Loucy (cell line): ENCODE data around the gene FRMD5.

Source experiments
- H2AFZ ChIP-seq: fragments of 200-600 bp; sonication (generic); 2 replicates; pipeline ENCODE4 v1.6.0; 2016; ENCODE audit warnings: antibody characterized with exemption, mild to moderate bottlenecking, low read length, moderate library complexity
- H3F3A ChIP-seq: fragments of 200-600 bp; 2 replicates; pipeline ENCODE4 v1.6.0; 2016; ENCODE audit warnings: antibody characterized with exemption, low read depth, mild to moderate bottlenecking
- H3K27me3 ChIP-seq: fragments of 200-600 bp; sonication (generic); 2 replicates; pipeline ENCODE4 v1.6.1; 2014; ENCODE audit warnings: low read length, mild to moderate bottlenecking; ENCODE audit not compliant: insufficient read depth, poor library complexity, severe bottlenecking
- H3K36me3 ChIP-seq: fragments of 200-600 bp; sonication (generic); 2 replicates; pipeline ENCODE4 v1.6.1; 2016; ENCODE audit warnings: low read length; ENCODE audit not compliant: insufficient read depth
- H3K4me1 ChIP-seq: fragments of 200-600 bp; sonication (generic); 2 replicates; pipeline ENCODE4 v1.5.1; 2014; ENCODE audit warnings: low read length, mild to moderate bottlenecking; ENCODE audit not compliant: insufficient read depth, poor library complexity, severe bottlenecking
- H3K4me2 ChIP-seq: fragments of 200-600 bp; sonication (generic); 2 replicates; pipeline ENCODE4 v1.6.0; 2014; ENCODE audit warnings: antibody characterized with exemption, low read length, low read depth, mild to moderate bottlenecking; ENCODE audit not compliant: poor library complexity, severe bottlenecking
- H3K4me3 ChIP-seq: fragments of 200-600 bp; sonication (generic); 2 replicates; pipeline ENCODE4 v1.5.1; 2014; ENCODE audit warnings: low read length, mild to moderate bottlenecking, mixed read lengths; ENCODE audit not compliant: poor library complexity, severe bottlenecking
- H3K79me2 ChIP-seq: fragments of 200-600 bp; sonication (generic); 2 replicates; pipeline ENCODE4 v1.6.1; 2014; ENCODE audit warnings: low read length; ENCODE audit not compliant: insufficient read depth
- H3K9ac ChIP-seq: fragments of 200-600 bp; sonication (generic); 2 replicates; pipeline ENCODE4 v1.6.0; 2014; ENCODE audit warnings: mild to moderate bottlenecking, low read depth, low read length, moderate library complexity; ENCODE audit not compliant: poor library complexity, severe bottlenecking
- H3K9me2 ChIP-seq: fragments of 200-600 bp; sonication (generic); replicated peaks from 2 replicates; pipeline ENCODE4 v1.6.1; 2016; ENCODE audit warnings: low read depth, low read length, mixed read lengths
- H3K9me3 ChIP-seq: fragments of 200-600 bp; sonication (generic); 2 replicates; pipeline ENCODE4 v1.6.1; 2014; ENCODE audit warnings: mild to moderate bottlenecking, antibody characterized with exemption, low read length, low read depth; ENCODE audit not compliant: insufficient read depth
- H4K20me1 ChIP-seq: fragments of 200-600 bp; sonication (generic); 2 replicates; pipeline ENCODE4 v1.6.0; 2014; ENCODE audit warnings: antibody characterized with exemption, low read length, mild to moderate bottlenecking; ENCODE audit not compliant: insufficient read depth, poor library complexity, severe bottlenecking
- EZH2phosphoT487 ChIP-seq: fragments of 200-600 bp; IDR thresholded peaks from 2 replicates; pipeline ENCODE4 v1.6.1; 2018; ENCODE audit warnings: antibody characterized with exemption, mild to moderate bottlenecking, moderate library complexity, borderline replicate concordance
- TF ChIP-seq, protein P1 (sequence below): fragments of 200-600 bp; sonication (generic); conservative IDR thresholded peaks from 2 replicates; pipeline ENCODE4 v1.5.1; 2014; ENCODE audit warnings: mild to moderate bottlenecking, antibody characterized with exemption, low read length

Gene FRMD5

DNA sequence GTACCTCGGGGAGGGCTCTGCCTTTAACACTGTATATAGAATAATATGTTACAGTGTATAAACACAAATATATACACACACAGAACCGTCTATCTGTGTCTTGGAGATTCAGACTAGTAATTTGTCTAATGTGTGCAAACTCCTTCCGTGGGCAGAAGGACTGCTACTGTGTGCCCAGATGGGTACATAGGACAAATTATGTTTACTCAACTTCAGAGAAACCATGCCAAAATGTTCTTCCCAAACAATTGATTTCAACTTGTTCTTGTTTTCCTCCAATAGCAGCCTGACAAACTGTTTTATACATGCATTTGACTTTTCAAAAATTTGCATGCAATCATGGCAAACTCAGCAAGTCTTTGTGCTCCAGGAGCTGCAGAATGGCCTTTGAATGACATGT lies 97.5 kb downstream of the FRMD5 start:
- Histone ChIP-seq H3F3A (no peaks in the 10 kb centered on the region), H2AFZ (no peak overlapping the region)

DNA sequence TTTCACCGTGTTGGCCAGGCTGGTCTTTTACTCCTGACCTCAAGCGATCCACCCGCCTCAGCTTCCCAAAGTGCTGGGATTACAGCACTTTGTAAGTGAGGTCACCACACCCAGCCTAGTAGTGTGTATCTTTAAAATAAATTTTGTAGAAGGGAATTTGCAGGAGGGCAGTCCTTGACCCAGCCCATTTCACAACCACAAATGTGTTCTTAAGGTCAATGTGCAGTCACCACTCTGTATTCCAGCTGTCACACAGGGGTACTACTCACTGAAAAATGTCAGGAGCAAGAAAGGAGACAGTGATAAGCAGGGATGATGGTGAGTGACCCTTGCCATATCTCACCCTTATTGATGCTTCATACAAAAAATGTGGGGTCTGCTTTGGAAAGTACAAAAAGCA lies 98.5 kb downstream of the FRMD5 start:
- H3K27me3 ChIP-seq: no peaks in the 10 kb centered on the region
- H3K9me2 ChIP-seq: no peaks in the 10 kb centered on the region
- no peak overlapping the region for H3K4me2 ChIP-seq
- H3K9ac ChIP-seq: no peak overlapping the region
- H3K79me2 ChIP-seq: no peaks in the 10 kb centered on the region
- H3K4me1 ChIP-seq: no peaks in the 10 kb centered on the region
- no peaks in the 10 kb centered on the region for H3K36me3 ChIP-seq
- no peak overlapping the region for H2AFZ ChIP-seq
- no peaks in the 10 kb centered on the region for H4K20me1 ChIP-seq
- no peaks in the 10 kb centered on the region for H3F3A ChIP-seq
- H3K4me3 ChIP-seq: no peak overlapping the region
- H3K9me3 ChIP-seq: no peaks in the 10 kb centered on the region
- no peak for TF ChIP-seq EZH2phosphoT487
- TF ChIP-seq, protein P1, sequence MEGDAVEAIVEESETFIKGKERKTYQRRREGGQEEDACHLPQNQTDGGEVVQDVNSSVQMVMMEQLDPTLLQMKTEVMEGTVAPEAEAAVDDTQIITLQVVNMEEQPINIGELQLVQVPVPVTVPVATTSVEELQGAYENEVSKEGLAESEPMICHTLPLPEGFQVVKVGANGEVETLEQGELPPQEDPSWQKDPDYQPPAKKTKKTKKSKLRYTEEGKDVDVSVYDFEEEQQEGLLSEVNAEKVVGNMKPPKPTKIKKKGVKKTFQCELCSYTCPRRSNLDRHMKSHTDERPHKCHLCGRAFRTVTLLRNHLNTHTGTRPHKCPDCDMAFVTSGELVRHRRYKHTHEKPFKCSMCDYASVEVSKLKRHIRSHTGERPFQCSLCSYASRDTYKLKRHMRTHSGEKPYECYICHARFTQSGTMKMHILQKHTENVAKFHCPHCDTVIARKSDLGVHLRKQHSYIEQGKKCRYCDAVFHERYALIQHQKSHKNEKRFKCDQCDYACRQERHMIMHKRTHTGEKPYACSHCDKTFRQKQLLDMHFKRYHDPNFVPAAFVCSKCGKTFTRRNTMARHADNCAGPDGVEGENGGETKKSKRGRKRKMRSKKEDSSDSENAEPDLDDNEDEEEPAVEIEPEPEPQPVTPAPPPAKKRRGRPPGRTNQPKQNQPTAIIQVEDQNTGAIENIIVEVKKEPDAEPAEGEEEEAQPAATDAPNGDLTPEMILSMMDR: no peak

More for the DNA sequence above, 97.5 kb downstream of the FRMD5 start:
- H4K20me1 ChIP-seq: no peaks in the 10 kb centered on the region
- no peaks in the 10 kb centered on the region for H3K4me1 ChIP-seq
- no peak overlapping the region for H3K4me3 ChIP-seq
- no peak overlapping the region for H3K4me2 ChIP-seq
- H3K9me2 ChIP-seq: no peaks in the 10 kb centered on the region
- H3K9me3 ChIP-seq: no peaks in the 10 kb centered on the region
- no peak for TF ChIP-seq EZH2phosphoT487
- TF ChIP-seq, protein P1: no peak
- no peaks in the 10 kb centered on the region for H3K36me3 ChIP-seq
- H3K27me3 ChIP-seq: no peaks in the 10 kb centered on the region
- H3K9ac ChIP-seq: no peak overlapping the region
- H3K79me2 ChIP-seq: no peaks in the 10 kb centered on the region

DNA sequence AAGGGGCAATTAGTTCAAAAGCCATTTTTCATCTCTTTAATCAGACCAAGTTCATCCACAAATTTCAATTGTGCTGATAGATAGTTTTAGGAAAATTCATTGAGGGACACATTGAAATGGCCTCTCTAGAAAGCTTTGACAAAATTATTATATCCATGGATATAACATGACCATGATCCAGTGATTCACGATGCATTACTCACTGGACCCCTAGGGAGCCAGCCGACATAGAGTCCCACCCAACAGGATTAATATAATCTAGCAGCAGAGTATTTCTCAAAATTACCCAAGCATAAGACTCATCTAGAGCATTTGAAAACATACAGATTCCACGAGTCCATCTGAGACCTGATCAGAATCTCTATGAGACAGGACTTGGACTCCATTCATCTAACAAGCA lies 100.3 kb downstream of the FRMD5 start:
- Histone ChIP-seq H3K9ac (no peak overlapping the region), H3K4me1 (no peaks in the 10 kb centered on the region), H3K4me3 (no peak overlapping the region), H3K9me3 (no peaks in the 10 kb centered on the region), H4K20me1 (no peaks in the 10 kb centered on the region), H3K4me2 (no peak overlapping the region), H3K36me3 (no peaks in the 10 kb centered on the region), H3F3A (no peaks in the 10 kb centered on the region), H3K27me3 (no peaks in the 10 kb centered on the region), H3K79me2 (no peaks in the 10 kb centered on the region), H3K9me2 (no peaks in the 10 kb centered on the region), H2AFZ (no peak overlapping the region)
- TF ChIP-seq EZH2phosphoT487: no peak
- TF ChIP-seq, protein P1: no peak
